Amniotic epithelial cell (primary cell): Measurements from ENCODE around the gene ADAM12.

Experiments used
- DNase-seq: peaks from one replicate; pipeline ENCODE4 v3.0.0-alpha.2; 2010; ENCODE audit warnings: low read depth

The ADAM12 gene

DNA sequence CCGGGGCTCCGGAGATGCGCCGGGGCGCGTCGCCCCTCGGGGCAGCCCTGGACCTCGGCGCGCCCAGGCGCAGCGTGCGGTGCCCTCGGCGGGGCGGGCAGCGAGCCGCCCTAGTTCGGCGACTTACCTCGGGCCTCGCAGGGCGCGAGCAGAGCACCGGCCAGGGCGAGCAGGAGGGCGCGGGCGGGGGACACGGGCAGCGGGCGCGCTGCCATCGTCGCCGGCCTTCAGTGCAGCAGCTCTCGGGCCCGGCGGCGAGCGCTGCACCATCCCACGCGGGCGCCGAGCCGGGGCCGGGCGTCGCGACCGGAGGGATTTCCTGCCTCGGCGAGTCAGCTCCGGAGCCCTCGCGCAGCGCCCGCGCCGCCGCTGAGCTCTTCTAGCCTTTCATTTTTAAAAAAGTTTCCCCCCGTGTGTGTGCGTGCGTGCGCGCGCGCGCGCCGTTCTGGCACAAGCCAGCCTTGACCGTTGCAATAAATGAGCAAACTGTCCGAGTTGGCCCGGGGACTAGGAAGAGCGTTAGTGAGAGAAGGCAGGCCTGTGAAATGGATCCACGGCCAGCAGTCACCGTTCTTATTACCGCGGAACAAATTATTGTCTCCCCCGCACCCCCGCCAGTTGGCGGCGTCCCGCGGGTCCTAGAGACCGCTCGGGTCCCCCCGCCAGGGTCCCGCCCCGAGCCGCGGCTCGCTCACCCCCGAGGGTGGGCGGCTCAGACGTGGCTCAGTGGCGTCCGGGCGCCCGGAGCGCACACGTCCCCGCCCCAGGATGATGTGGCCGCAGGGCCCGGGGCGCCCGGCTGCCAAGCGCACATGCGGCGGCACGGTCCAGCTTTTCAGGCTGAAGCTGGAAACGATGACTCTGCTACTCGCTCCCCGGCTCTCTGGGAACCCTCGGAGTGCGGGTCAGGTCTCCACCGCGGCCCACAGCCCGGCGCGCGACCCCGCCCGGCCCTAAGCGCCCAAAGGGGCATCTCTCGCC is at the start of gene ADAM12:
Gene ADAM12 (minus strand): TSS at position 547 of the 981 bp plus-strand sequence. CDS start 332 bp downstream, at position 215.
- no peak for DNase-seq

DNA sequence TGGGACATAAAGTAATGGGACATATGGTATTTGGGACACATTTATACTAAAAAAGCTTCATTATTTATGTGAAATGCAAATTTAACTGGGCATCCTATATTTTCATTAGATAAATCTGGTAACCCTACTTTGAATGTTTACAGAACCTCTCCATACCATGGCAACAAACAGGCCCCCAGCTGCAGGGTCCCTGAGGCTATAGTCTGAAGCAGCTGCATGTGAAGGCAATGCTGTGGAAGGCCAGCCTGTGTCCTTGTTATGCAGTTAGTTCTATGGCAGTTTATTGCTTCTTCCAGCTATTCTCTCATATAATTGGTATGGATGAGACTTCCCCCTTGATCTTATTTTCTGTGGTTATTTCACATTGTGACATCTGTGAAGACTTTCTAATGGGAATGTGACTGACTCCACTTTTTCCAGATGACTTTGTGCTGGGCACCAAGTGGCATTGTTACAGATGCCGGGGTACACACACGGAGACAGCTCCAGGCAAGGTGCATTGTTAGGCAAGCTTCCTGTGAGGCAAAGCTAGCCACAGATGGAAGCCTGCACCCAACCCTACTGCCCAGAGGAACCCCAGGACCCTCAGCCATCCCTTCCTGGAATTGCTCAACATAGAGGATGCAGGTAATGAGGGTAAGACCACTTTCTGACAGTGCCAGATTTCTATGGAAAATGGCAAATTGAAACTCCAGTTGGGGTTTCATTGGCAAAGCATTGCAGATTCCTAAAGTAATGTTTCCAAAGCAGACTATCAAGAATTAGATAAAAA is 49.5 kb upstream of the ADAM12 start:
- no peak for DNase-seq

DNA sequence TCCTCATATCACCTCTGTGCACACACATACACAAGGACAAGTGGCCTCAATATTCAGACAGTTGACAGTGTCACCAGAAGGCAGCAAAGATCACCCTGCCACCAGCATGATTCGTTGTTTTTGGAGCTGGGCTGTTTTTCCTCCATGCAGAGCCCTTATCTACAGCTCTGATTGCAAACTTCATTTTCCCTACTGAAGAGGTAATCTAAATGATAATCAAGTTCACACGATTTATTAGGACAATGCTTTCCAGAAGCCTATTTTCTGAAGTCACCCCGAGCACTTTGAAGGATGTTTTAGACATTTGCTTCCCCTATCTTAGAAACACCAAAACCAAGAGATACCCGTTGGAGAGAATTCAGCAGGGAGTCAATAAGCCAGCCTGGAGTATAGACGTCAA is 46.0 kb upstream of the ADAM12 start:
- no peak for DNase-seq

DNA sequence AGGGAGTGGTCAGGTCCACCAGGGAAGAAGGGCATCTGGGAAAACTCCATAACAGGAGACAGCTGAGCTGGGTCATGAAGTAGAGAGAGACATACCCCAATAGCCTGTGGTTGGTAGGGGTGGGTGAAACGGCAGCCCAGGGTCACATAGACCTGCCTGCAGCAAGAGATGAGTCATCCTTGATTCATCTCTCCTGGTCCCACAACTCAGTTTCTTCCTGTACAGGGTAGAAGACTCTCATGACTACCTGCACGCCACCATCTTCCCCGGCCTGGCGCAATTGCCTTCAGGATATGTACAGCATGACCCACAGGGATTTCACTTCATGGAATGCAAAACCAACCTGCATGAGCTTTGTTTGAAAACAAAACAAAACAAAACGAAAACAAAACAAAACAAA is 45.1 kb upstream of the ADAM12 start:
- no peak for DNase-seq

- no peak for DNase-seq
Measured at GRCh38 chr10:126432507-126432906, 44.2 kb upstream of the ADAM12 start.

DNA sequence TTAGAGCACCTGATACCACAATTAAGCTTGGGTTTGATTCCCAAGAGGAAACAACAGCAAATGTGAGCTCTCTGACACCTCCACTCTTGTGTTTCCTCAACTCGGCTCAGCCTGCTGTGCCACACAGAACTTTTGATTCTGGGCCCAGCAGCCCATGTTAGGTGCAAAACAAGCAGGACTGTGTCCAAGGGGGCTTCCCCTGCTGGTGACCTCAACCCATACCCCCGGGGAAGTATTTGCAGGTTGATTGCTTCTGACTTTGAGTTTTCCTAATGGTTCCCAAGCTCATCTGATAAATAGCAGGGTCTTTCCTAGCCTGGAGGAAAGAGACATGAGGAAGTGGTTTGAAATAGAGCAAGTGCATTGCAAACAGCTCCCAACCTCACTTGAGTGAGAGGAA is 43.5 kb upstream of the ADAM12 start:
- DNase-seq, result no peak

DNA sequence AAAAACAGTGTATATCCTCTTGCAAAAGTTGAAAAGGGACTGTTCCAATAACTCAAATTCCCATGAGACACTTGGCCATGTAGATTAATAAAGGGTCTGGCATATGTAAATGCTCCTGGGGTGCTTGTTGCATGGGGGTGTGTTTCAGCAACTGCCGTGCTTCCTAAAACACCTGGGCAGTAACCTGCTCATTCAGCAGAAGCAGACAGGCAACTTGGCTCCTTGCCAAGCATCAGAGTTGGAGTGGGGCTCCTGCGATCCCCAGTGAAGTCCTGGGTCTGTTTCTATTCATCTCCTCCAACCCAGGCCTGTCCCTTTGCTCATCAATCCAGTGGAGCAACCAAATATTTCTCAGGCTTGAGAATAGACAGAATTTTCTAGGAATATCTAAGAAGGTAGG is 42.2 kb upstream of the ADAM12 start:
- no peak for DNase-seq

- DNase-seq, result no peak
Measured at GRCh38 chr10:126429275-126429674, 41.0 kb upstream of the ADAM12 start.

- no peak for DNase-seq
Measured at GRCh38 chr10:126425489-126426065, 37.3 kb upstream of the ADAM12 start.

- no peak for DNase-seq
Measured at GRCh38 chr10:126425032-126425431, 36.8 kb upstream of the ADAM12 start.

GRCh38 chr10:126423732-126424491 is 35.6 kb upstream of the ADAM12 start:
- DNase-seq, result no peak

DNA sequence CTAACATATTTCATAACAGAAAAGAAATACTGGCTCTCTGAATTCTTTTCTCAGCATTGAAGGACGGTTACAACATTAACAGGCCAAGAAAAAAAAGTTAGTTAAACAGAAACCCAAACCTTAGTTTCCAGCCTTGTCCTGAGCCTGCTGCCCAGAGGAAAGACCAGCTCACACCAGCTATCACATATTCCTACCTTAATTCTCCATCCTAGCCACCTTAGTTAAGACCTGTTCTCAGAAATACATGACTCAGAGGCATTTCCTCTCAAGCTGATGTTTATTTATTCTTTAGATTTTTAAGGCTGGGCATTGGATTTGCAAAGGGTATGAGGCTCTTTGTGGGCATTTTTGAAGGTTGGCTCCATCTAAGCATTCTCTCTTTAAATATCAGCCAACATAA is 34.3 kb upstream of the ADAM12 start:
- DNase-seq, result no peak

DNA sequence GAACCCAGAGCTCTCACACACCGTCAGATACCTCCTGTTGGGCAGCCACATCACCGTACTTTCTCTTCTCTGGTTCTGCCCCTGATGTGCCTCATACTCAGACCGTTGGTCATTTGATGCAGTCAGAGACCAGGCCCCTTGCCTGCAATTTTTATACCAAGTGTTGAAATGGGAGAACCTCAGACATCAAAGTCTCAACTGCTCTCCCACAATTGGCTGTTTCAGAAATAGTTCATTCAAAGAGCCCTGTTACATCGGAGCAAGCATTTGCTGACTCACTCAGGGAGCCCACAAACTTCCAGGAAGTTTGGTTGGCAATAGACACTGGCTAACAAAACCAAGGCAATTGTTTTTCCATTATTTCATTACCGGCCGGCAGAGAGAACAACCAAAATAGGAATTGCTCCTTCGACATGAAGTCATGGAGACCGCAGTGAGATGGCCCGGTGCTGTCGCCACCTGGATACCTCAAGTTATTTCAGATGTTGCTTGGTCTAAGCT is 33.5 kb upstream of the ADAM12 start:
- peak; percentile 94 for DNase-seq

GRCh38 chr10:126420567-126421300 is 32.5 kb upstream of the ADAM12 start:
- no peak for DNase-seq

DNA sequence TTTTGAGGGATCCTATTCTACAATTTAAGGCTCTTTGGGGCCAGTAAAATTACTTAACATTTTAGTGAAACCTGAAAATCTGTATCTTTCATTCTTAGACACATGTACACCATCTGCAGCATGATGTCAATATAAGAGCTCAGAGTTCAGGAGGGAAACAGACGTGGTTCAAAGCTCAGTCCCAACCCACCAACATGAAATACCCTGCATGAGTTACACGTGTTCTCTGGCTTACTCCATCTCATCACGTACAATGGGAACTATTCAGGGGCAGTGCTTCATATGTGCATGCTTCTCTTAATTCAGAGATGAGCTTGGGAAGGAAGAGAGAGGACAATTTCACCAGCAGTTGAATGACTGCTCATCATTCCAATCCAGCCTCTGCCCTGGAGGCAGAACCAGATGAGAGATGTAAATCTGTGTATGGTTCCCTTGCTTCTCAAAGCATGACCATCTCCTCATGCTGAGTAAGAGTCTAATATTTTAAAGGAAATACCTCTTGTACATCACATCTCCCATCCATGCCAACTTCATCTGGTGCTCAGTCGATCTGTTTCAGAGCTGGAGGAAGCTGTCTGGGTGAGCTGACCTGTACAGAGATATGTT is 29.0 kb upstream of the ADAM12 start:
- no peak for DNase-seq

DNA sequence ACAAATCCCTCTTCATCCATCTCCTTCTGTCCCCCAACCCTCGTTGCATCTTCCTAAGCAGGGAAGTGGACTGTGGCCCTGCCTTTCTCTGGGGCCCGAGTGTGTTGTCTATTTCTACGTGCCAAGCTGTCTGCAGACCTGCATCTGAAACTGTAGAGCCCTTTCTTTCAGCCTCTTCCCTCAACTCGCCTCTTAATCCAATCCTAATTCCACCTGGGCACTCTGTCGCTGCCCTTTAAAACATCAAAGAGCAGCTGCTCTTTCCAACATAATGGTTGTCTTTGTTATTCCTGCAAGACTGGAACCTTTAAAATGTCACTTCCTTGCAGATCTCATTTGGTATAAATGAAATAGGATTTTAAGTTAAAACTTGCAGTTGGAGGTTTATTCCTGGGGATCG is 21.5 kb upstream of the ADAM12 start:
- no peak for DNase-seq

DNA sequence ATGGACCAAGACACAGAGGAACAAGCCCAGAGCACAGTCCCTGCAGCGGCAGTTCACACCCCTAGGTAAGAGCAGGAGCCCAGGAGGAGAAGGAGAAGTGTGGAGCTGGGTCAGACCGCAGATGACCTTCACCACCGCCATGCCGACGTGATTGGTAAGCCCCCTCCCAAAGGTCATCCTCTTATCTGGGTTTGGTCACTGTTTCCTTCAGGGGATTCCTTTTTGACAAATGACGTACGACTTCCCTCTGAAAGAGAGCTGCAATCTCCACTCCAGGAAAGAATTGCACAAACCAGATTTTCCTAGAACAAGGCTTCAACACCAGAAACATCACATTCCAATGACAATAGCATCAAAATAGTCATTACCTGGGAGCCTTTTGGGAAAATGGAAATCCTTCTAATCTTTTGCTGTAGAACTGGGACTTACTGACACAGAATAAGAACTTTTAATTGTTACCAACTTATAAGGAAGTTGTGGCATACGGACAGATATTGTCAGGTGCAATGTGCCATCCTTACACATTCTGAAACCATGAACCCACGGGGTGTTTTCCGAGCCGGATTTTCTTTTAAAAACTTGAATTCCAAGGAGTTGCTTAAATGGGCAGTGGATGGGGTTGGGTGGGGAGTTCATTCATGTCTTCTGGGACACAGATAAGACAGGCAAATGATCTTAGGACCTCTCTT is 20.8 kb upstream of the ADAM12 start:
- peak; percentile 38 for DNase-seq

GRCh38 chr10:126407831-126408230 is 19.6 kb upstream of the ADAM12 start:
- DNase-seq, result no peak

GRCh38 chr10:126405239-126405775 is 17.0 kb upstream of the ADAM12 start:
- DNase-seq, result peak; percentile 44
